GM19351 (cell line): Measurements from ENCODE around the gene SYF2.
"Not testable (repeated sequence)": the region's sequence is repeated elsewhere in the genome, so short reads cannot be mapped to it uniquely, and the experiment has no call there.

Experiments
- ATAC-seq: cut with Tn5 transposase; IDR thresholded peaks from one replicate; pipeline ENCODE4 v1.9.1; 2021; ENCODE audit warnings: mild to moderate bottlenecking, moderate library complexity; ENCODE audit not compliant: unreplicated experiment

The SYF2 gene

DNA sequence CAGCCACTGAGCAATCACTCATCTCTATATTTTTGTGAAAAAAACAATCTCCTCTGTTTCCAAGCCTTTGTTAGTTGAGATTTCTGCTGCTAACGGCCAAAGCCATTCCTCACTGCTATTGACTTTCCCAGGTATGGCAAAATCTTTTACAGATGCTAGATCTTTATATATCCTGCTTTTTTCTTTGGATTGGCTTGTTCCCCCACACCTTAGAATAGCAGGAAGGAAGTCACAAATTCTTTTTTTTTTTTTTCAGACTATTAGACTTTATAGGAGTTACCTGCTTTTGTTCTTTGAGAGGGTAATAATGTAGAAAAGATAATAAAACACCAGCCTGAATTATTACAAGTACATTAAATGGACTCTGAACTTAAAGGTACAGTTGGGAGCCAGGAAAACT is 24.2 kb downstream of the SYF2 start:
- no peak for ATAC-seq

DNA sequence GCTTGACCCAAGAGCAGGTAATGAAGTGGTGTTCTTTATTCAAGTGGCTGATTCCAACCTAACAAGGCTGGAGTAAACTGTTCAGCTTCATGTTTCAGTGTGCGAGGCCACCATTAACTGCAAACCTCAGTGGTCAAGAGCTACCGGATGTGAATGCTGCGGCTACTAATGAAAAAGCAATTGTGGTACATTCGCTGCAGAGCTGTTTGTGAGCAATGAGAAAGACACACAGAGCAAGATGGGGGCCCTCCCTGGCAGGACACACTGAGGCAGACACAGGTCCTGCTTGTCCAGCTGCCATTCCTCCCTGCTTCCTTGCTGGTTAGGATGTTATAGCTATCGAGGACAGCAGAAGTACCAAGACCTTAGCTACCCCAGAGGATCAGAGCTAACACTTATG is 26.1 kb downstream of the SYF2 start:
- ATAC-seq = no peak

- ATAC-seq = no peak
Observed at GRCh38 chr1:25205786-25206185, 26.5 kb downstream of the SYF2 start.

- ATAC-seq = no peak
Observed at GRCh38 chr1:25204797-25205480, 27.4 kb downstream of the SYF2 start.

DNA sequence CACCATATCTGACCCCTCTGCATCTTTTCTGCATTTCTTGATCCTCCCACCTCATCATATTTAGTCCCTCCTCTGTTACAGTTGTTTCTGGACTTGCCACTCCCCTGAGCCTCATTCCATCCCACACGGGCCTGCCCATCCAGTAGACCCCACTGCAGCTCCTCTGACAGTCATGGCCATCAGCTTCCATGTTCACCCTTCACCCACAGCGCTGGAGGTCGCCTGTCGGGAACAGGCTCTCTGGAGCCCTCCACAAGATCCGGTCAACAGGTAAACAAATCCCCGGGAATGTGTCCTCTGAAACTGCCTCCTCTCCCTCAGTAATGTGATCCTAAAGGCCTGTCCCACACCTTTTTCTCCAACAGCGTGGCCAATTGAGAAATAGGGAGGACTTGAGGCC is 31.3 kb downstream of the SYF2 start:
- no peak for ATAC-seq

DNA sequence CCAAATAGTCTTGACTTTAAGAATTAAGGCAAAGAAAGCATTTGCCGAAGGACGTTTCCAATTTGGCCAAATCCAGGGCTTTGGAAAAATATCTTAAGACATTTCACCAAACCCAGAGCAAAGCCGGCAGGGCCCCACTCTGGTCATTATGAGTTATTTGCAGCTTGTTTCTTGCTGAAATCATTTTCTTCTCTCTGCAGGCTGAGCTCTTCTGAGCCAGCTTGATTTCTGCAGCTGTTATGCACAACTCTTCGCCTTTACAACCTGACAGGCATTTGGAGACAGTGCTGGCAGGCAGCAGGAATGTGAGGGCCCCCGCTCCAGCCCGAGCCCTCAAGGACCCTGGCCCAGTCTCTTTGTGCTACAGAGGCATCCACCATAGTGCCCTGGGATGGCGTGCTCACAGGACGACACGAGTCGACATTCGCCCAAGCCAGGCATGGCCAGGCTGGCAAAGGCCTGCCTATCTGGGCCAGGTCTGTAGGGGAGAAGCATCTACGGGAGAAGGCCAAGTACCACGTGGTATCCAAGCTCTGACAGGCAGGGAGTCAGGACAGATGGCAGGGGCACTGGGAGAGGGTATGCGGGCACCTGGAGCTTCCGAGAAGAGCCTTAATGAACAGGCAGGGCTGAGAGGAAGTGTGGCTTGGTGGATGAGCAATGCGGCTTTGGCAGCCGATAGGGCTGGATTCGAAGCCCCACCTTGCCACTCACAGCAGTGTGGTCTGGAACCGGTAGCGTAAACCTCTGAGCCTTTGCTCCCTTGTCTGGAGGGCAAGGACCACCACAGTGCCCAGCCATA is 32.3 kb downstream of the SYF2 start:
- ATAC-seq = no peak

DNA sequence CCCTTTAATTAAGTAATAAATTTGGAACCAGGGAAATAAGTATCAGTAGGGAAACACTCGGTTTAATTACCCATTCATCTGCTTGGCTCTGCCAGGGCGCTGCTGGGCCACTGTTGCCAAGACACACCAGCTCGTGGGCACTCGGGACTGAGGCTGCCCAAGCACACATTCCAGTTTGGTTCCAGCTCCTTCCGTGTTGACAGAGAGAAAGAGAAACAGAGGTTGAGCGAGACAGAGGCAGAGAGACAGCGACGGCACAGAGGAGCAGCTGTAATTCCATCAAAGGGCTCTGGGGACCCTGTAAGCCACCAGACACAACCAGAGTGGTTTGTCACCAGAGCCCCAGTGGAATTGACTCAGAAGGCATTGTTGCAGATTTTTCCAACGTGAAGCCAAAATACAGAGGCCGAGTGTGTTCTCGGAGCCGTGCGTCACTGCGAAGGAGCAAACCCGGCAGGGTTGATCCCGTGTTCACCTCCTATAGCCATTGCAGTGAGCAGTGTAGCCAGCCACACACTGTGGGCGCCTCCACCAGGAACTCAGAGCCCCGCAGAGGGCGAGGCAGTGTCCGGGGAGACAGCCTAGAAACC is 33.5 kb downstream of the SYF2 start:
- ATAC-seq = no peak

- ATAC-seq = no peak
Observed at GRCh38 chr1:25197982-25198662, 34.2 kb downstream of the SYF2 start.

DNA sequence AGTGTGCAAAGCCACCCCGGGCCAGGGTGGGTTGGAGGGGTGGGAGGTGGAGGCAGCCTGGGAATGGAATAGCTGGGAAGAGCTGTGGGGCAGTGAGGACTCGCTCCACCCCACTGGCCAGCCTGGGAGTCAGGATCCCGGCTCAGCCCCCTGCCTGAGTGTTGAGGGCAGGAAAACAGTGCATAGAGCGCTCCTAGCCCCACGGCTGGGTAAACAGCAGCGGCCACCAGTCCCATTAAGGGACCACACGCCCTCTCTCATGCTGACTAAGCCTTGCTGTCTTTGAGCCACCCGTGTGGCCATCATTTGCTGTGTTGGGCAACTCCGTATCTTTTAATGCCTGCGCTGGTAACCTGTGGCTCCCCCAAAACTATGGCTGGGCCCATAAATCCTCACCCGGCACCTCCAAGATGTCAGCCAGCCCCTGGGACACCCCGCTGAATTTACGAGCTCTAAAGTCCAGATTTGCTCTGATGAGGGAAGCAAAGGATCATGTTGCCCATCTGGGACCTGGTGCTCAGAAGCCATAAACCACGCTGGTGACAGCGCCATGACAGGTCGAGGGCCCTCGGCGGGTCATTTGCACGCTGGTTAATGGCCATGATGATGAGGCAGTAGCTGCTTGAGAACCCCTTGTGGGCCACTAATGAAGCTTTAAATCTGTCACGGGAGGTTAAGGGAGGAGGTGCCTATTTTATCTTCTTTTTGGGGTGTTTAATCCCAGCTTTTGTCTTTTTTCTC is 34.9 kb downstream of the SYF2 start:
- ATAC-seq = no peak

- no peak for ATAC-seq
Observed at GRCh38 chr1:25196830-25197229, 35.5 kb downstream of the SYF2 start.

DNA sequence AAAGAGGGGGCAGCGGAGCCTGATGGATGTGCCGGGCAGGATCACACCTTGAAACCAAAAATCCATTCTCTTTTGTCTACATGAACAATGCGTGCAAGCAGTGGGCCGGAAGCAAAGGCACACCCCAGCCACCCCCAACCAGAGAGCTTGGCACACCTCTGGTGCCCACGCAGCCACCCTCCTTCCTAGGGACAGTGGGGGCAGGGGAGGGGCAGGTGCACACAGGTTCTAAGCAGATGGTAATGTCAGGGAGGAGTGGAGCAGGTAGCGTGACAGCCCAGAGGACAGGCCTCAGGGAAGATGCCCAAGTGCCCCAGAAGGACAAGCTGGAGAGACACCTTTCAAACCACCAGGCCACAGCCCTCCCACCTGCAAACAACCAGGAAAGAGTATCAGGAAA is 36.5 kb downstream of the SYF2 start:
- no peak for ATAC-seq

DNA sequence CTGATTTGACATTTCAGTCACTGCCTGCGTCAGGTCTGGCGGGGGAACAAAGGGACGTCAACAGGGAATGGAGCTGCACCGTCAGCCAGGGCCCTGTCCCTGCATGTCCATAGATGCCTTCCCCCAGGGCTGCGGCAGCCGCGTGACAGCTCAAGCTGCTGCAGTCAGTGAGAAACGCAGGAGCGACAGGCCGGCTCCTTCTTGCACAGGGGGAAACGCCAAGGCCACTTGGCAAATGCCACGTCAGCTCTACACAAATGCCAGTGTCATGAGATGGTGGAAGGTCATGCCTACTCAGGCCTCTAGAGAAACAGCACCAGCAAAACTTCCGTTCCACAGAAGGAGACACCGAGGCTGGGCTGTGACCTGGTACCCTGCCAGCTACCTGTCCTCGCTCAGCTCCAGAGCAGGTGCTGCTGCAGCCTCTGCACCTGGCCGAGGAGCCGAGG is 37.7 kb downstream of the SYF2 start:
- no peak for ATAC-seq

DNA sequence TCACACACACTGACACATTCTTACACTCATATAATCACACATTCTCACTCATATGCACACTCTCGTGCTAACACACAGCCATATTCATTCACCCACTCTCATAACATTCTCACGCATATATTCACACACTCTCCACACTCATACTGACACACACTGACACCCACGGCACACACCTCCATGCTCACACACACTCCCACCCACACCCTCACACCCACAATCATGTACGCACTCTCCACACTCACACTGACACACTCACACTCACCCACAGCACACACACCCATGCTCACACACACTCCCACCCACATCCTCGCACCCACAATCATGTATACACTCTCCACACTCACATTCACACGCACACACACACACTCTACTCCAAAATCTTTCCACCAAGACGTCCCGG is 38.2 kb downstream of the SYF2 start:
- no peak for ATAC-seq

GRCh38 chr1:25193229-25193628 is 39.1 kb downstream of the SYF2 start:
- no peak for ATAC-seq

GRCh38 chr1:25192154-25192553 is 40.1 kb downstream of the SYF2 start:
- no peak for ATAC-seq

DNA sequence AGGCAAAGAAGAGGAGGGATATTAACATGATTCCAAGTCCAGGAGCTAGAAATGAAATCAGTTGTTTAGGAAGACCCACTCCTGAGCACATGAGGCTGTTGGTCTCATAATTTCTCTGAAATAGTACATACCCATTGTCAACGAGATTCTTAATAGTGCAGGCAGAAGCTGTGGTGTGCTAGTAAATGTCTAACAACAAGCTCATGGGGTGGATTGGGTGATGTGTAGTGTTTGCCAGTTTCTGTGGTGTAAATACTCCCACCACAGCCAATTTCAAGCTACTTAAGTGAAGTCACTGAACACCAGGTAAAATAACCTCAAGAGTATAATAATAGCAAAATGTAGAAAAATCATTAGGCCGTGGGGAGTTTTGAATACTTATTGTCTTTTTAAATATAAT is 42.0 kb downstream of the SYF2 start:
- no peak for ATAC-seq

GRCh38 chr1:25187904-25188303 is 44.4 kb downstream of the SYF2 start:
- ATAC-seq = not testable (repeated sequence)

DNA sequence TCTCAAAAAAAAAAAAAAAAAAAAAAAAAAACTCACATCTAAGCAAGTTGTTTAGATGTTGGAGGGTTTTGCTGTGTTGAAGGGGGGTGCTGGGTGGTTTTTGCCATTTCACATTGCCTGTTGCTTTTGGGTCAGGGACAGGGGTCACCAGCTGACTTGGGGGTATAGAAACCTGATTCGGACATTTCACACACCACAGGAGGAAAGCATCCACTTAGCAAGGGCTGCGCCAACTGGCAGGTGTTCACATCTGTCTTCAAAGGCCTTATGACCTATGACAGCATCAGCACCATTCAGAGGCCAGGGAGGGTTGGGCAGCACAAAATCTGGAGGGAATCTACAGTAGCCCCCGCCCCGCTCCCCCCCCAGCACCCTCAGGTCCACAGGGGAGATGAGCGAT is 45.2 kb downstream of the SYF2 start:
- ATAC-seq = no peak

DNA sequence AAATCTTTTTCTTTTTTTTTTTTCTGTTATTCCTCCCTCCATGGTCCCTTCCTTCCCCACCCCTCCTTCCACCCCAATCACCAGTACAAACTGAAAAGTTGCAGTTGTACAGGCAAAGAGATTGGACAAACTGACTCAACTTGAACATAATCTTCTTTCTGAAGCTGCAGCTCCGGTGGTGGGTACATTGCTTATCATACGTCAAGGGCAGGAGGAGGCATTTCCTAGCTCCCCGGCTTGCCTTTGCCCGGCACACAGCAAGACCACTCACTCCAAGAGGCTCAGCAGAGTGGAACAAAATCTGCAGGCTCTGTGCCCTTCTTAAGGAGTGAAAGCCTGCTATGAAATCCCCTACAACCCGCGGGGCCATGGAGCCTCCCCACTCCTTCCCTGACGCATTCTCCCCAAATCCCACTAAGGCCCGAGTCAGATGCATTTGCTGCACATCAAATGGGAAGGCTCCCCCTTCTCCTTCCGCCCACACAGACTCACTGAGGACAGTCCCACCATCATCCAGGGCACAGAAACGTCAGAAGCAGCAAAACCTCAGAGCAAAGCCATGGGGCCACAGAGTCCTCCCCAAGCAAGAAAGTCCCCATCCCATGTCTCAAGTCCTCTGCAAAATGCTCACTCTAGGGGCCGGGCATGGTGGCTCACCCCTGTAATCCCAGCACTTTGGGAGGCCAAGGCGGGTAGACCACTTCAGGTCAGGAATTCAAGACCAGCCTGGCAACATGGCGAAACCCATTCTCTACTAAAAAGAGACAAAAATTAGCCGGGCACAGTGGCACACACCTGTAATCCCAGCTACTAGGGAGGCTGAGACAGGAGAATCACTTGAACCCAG is 45.9 kb downstream of the SYF2 start:
- ATAC-seq = no peak
